GM23338 (cell line): ENCODE data around the gene GRK4. TPM values are rescaled to one million over a fixed set of nuclear protein-coding genes. Genes with fewer than 3 reads are reported as not detected.

Experiments used
- EZH2phosphoT487 ChIP-seq: fragments of 200-600 bp; sonication (generic); IDR thresholded peaks from one replicate; pipeline ENCODE4 v1.8.1; 2018; ENCODE audit warnings: antibody characterized with exemption; ENCODE audit not compliant: unreplicated experiment
- NANOG ChIP-seq: IDR thresholded peaks from 2 replicates; pipeline ENCODE4 v1.6.1; 2016; ENCODE audit warnings: antibody characterized with exemption, borderline replicate concordance
- POLR2AphosphoS5 ChIP-seq: IDR thresholded peaks from 2 replicates; pipeline ENCODE4 v1.6.1; 2016; ENCODE audit warnings: antibody characterized with exemption, low read depth
- STAT1 ChIP-seq: IDR thresholded peaks from one replicate; pipeline ENCODE4 v1.6.1; 2016; ENCODE audit warnings: antibody characterized with exemption; ENCODE audit not compliant: unreplicated experiment
- ZNF114 ChIP-seq: fragments of 250-450 bp; sonication (Bioruptor Pico); IDR thresholded peaks from 2 replicates; pipeline ENCODE4 v1.5.0; 2020; ENCODE audit warnings: mild to moderate bottlenecking, moderate library complexity
- polyA plus RNA-seq: library from polyadenylated mRNA; unstranded; fragments of >200 nt; fragmentation: Nextera tagmentation; extraction: Ambion mirVana; gene quantifications from 2 replicates; pipeline ENCODE4 v1.2.1, GENCODE V29; 2016
- total RNA-seq: library from RNA; depleted of rRNA; stranded (reverse); fragments of >200 nt; shearing (Covaris generic); gene quantifications from 2 replicates; pipeline ENCODE4 v1.2.3, GENCODE V29; 2014
- TF ChIP-seq, protein P1 (sequence below): IDR thresholded peaks from 2 replicates; pipeline ENCODE4 v1.6.1; 2016; ENCODE audit warnings: antibody characterized with exemption
- TF ChIP-seq, protein P2 (sequence below): fragments of 250-450 bp; sonication (Bioruptor Pico); IDR thresholded peaks from 2 replicates; pipeline ENCODE4 v1.5.0; 2020; ENCODE audit warnings: mild to moderate bottlenecking, moderate library complexity

The GRK4 gene
- total and polyA plus RNA-seq, 2 experiments from 2014 or later = 1.3 to 1.4 TPM

DNA sequence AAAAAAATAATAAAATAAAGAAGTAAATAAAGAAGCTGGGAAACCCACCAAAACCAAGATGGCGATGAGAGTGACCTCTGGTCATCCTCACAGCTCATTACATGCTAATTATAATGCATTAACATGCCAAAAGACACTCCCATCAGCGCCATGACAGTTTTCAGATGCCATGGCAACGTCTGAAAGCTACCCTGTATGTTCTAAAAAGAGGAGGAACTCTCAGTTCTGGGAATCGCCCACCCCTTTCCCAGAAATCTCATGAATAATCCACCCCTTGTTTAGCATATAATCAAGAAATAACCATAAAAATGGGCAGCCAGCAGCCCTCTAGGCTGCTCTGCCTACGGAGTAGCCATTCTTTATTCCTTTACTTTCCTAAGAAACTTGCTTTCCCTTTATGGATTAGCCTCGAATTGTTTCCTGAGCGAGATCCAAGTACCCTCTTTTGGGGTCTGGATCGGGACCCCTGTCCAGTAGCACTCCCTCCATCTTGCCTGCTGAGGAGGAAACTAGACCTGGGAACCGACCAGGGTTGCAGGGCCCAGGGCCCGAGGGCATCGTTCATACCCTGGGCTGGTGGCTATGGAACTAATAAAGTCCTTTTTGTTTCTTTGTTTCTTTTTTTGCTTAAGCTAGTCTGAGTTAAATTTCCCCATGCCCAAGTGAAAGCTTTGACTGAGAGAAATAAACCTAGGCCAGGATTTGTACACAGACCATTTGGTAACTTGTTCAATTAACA is 80.1 kb downstream of the GRK4 start (continued):
- TF ChIP-seq NANOG (no peak), STAT1 (no peak), POLR2AphosphoS5 (no peak), ZNF114 (CRISPR knock-in tag) (no peak), EZH2phosphoT487 (no peak)
- TF ChIP-seq, protein P1, sequence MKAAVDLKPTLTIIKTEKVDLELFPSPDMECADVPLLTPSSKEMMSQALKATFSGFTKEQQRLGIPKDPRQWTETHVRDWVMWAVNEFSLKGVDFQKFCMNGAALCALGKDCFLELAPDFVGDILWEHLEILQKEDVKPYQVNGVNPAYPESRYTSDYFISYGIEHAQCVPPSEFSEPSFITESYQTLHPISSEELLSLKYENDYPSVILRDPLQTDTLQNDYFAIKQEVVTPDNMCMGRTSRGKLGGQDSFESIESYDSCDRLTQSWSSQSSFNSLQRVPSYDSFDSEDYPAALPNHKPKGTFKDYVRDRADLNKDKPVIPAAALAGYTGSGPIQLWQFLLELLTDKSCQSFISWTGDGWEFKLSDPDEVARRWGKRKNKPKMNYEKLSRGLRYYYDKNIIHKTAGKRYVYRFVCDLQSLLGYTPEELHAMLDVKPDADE = no peak
- TF ChIP-seq, protein P2, sequence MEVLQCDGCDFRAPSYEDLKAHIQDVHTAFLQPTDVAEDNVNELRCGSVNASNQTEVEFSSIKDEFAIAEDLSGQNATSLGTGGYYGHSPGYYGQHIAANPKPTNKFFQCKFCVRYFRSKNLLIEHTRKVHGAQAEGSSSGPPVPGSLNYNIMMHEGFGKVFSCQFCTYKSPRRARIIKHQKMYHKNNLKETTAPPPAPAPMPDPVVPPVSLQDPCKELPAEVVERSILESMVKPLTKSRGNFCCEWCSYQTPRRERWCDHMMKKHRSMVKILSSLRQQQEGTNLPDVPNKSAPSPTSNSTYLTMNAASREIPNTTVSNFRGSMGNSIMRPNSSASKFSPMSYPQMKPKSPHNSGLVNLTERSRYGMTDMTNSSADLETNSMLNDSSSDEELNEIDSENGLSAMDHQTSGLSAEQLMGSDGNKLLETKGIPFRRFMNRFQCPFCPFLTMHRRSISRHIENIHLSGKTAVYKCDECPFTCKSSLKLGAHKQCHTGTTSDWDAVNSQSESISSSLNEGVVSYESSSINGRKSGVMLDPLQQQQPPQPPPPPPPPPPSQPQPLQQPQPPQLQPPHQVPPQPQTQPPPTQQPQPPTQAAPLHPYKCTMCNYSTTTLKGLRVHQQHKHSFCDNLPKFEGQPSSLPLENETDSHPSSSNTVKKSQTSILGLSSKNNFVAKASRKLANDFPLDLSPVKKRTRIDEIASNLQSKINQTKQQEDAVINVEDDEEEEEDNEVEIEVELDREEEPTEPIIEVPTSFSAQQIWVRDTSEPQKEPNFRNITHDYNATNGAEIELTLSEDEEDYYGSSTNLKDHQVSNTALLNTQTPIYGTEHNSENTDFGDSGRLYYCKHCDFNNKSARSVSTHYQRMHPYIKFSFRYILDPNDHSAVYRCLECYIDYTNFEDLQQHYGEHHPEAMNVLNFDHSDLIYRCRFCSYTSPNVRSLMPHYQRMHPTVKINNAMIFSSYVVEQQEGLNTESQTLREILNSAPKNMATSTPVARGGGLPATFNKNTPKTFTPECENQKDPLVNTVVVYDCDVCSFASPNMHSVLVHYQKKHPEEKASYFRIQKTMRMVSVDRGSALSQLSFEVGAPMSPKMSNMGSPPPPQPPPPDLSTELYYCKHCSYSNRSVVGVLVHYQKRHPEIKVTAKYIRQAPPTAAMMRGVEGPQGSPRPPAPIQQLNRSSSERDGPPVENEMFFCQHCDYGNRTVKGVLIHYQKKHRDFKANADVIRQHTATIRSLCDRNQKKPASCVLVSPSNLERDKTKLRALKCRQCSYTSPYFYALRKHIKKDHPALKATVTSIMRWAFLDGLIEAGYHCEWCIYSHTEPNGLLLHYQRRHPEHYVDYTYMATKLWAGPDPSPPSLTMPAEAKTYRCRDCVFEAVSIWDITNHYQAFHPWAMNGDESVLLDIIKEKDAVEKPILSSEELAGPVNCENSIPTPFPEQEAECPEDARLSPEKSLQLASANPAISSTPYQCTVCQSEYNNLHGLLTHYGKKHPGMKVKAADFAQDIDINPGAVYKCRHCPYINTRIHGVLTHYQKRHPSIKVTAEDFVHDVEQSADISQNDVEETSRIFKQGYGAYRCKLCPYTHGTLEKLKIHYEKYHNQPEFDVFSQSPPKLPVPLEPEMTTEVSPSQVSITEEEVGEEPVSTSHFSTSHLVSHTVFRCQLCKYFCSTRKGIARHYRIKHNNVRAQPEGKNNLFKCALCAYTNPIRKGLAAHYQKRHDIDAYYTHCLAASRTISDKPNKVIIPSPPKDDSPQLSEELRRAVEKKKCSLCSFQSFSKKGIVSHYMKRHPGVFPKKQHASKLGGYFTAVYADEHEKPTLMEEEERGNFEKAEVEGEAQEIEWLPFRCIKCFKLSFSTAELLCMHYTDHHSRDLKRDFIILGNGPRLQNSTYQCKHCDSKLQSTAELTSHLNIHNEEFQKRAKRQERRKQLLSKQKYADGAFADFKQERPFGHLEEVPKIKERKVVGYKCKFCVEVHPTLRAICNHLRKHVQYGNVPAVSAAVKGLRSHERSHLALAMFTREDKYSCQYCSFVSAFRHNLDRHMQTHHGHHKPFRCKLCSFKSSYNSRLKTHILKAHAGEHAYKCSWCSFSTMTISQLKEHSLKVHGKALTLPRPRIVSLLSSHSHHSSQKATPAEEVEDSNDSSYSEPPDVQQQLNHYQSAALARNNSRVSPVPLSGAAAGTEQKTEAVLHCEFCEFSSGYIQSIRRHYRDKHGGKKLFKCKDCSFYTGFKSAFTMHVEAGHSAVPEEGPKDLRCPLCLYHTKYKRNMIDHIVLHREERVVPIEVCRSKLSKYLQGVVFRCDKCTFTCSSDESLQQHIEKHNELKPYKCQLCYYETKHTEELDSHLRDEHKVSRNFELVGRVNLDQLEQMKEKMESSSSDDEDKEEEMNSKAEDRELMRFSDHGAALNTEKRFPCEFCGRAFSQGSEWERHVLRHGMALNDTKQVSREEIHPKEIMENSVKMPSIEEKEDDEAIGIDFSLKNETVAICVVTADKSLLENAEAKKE (CRISPR knock-in tag) = no peak
